Activated naive CD4-positive, alpha-beta T cell treated with anti-CD3 and anti-CD28 coated beads, Interleukin-2, amount 50 U/mL, for 24 hours (primary cell): ENCODE results near the gene CCDC57.
"Not testable (repeated sequence)": the region's sequence is repeated elsewhere in the genome, so short reads cannot be mapped to it uniquely, and the experiment has no call there.

ENCODE experiments used
- H3K27ac Mint-ChIP-seq: one replicate; pipeline ENCODE4 v1.8.0; 2021; ENCODE audit warnings: mild to moderate bottlenecking, mixed read lengths
- H3K27me3 Mint-ChIP-seq: one replicate; pipeline ENCODE4 v1.8.0; 2021; ENCODE audit warnings: mixed read lengths
- H3K36me3 Mint-ChIP-seq: one replicate; pipeline ENCODE4 v1.8.0; 2021; ENCODE audit warnings: mixed read lengths
- H3K4me1 Mint-ChIP-seq: one replicate; pipeline ENCODE4 v1.8.0; 2021; ENCODE audit warnings: mixed read lengths
- H3K4me3 Mint-ChIP-seq: one replicate; pipeline ENCODE4 v1.8.0; 2021; ENCODE audit warnings: mild to moderate bottlenecking, mixed read lengths
- H3K9me3 Mint-ChIP-seq: one replicate; pipeline ENCODE4 v1.8.0; 2021; ENCODE audit warnings: mixed read lengths

CCDC57 gene

DNA sequence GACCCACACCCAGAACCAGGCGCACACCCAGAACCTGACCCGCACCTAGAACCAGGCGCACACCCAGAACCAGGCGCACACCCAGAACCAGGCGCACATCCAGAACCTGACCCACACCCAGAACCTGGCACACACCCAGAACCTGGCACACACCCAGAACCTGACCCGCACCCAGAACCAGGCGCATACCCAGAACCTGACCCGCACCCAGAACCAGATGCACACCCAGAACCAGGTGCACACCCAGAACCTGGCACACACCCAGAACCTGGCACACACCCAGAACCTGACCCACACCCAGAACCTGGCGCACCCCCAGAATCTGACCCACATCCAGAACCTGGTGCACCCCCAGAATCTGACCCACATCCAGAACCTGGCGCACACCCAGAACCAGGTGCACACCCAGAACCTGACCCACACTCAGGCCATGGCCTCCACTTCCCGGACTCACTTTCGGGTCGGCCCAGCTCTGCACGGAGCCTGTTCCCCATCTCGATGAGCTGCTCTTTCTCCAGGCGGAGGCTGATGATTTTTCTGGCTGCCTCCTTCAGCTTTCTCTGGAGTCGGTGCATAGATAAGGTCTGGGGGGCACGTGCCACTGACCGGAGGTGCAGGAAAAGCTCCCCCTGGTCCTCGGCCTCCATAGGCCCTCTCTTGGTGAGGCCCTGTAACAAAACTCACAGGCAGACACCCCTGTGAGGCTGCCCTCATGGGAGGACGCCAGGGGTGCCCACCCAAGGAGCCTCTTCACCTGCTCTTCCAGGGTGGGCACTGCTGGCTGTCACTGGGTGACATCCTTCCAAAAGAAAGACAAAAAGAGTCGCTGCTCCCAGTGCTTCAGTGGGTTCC is 61.3 kb downstream of the CCDC57 start:
- H3K4me1 Mint-ChIP-seq = peaks cover 9% of the 10 kb centered on the region
- H3K27ac Mint-ChIP-seq = no peak overlapping the region
- no peaks in the 10 kb centered on the region for H3K9me3 Mint-ChIP-seq
- no peak overlapping the region for H3K4me3 Mint-ChIP-seq
- H3K36me3 Mint-ChIP-seq = peaks cover 6% of the 10 kb centered on the region
- H3K27me3 Mint-ChIP-seq = no peaks in the 10 kb centered on the region

DNA sequence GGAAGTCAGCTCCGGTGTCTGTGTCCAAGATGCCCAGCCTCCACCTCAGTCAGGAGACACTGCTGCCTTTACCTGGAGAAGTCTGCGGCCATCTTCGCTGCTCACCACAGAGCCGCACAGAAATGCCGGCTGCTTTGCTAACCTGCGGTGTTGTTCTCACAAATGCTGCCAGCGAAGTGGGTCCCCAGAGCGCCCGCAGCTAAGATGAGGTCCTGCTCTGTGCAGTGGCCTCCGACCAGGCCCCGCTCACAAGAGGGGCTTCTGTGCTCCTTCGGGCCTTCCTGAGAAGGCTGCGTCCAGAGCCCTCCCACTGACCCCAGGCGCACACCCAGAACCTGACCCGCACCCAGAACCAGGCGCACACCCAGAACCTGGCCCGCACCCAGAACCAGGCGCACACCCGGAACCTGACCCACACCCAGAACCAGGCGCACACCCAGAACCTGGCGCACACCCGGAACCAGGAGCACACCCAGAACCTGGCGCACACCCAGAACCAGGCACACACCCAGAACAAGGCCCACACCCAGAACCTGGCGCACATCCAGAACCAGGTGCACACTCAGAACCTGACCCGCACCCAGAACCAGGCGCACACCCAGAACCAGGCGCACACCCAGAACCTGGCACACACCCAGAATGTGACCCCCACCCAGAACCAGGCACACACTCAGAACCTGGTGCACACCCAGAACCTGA is 63.1 kb downstream of the CCDC57 start:
- no peak overlapping the region for H3K4me3 Mint-ChIP-seq
- H3K9me3 Mint-ChIP-seq = no peaks in the 10 kb centered on the region
- H3K36me3 Mint-ChIP-seq = peaks cover 6% of the 10 kb centered on the region
- H3K27me3 Mint-ChIP-seq = no peaks in the 10 kb centered on the region
- peaks cover 7% of the 10 kb centered on the region for H3K4me1 Mint-ChIP-seq
- H3K27ac Mint-ChIP-seq = no peak overlapping the region

DNA sequence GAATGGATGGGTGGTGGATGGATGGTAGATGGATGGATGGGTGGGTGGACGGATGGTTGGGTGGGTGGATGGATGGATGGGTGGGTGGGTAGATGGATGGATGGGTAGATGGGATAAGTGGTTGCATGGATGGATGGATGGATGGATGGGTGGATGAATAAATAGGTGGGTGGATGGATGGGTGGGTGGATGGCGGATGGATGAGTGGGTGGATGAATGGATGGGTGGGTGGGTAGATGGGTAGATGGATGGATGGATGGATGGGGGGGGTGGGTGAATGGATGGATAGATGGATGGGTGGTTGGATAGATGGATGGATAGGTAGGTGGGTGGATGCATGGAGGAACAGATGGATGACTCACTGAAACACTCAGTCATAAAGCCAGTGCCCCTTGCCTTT is 63.6 kb downstream of the CCDC57 start:
- Mint-ChIP-seq H3K9me3 (no peaks in the 10 kb centered on the region), H3K36me3 (peaks cover 6% of the 10 kb centered on the region), H3K27ac (no peak overlapping the region), H3K27me3 (no peaks in the 10 kb centered on the region), H3K4me3 (no peak overlapping the region), H3K4me1 (peaks cover 5% of the 10 kb centered on the region)

DNA sequence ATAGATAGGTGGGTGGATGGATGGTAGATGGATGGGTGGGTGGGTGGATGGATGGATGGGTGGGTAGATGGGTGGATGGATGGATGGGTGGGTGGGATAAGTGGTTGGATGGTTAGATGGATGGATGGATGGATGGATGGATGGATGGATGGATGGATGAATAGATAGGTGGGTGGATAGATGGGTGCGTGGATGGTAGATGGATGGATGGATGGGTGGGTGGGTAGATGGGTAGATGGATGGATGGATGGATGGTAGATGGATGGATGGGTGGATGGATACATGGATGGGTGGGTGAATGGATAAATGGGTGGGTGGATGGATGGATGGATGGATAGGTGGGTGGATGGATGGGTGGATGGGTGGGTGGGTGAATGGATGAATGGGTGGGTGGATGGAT is 64.6 kb downstream of the CCDC57 start:
- Mint-ChIP-seq H3K4me3 (no peak overlapping the region), H3K27ac (no peak overlapping the region), H3K9me3 (no peaks in the 10 kb centered on the region), H3K4me1 (peaks cover 4% of the 10 kb centered on the region), H3K27me3 (no peaks in the 10 kb centered on the region), H3K36me3 (peaks cover 6% of the 10 kb centered on the region)

DNA sequence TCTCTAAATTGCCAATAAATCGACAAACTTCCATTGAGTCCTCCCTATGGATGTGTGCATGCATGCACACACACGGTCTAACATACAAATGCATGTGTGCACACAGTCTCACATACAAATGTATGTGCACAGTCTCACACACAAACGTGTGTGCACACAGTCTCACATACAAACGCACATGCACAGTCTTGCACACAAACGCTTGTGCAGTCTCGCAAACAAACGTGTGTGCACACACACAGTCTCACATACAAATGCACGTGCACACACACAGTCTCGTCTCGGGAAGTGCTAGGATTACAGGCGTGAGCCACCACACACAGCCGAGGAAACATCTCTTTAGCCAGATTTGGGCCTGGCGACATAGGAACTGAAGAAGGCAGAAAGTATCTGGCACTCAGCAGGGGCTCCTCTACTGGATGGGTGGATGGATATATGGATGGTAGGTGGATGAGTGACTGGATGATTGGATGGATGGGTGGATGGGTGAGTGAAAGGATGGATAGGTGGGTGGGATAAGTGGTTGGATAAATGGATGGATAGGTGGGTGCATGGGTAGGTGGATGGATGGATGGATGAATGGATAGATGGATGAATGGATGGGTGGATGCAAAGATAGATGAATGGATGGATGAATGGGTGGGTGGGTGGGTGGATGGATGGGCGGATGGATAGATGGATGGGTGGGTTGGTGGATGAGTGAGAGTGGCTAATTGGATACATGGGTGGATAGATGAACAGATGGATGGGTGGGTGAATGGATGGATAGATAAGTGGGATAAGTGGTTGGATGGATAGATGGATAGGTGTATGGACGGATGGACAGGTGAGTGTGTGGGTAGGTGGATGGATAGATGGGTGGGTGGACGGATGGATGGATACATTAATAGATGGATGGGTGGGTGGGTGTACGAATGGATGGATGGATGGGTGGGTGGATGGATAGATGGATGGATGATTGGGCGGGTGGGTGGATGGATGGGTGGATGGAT is 65.7 kb downstream of the CCDC57 start:
- Mint-ChIP-seq H3K36me3 (peaks cover 7% of the 10 kb centered on the region), H3K27ac (peak overlapping the region; percentile 3), H3K27me3 (no peaks in the 10 kb centered on the region), H3K4me3 (no peak overlapping the region), H3K4me1 (peaks cover 5% of the 10 kb centered on the region), H3K9me3 (no peaks in the 10 kb centered on the region)

DNA sequence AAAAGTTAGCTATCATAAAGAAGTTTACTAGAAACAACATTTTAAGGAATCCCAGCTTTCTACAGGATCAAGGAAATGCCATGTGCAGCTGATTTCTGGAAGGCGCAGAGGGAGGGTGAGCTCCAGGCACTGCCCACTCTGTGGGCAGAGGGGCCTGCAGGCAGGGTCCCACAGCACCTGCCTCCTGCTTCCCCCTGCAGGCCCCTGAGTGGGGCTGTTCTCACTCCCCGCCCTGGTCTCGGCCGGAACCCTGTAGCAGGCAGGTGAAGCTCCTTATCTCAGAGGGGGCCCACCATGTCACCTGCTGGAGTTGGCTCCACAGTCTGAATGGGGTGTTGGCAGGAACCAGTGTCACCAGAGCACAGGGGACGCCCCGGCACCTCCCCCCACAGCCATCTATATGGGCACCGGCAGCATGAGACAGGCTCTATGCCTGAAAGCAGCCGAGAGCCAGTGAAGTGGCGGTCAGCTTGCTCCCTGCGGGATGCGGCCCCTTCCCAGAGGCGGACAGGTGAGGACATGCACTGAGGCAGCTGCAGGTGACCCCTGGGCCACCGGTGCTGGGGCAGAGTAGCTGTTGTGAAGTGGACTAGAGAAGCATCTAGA is 67.0 kb downstream of the CCDC57 start:
- peaks cover 9% of the 10 kb centered on the region for H3K36me3 Mint-ChIP-seq
- H3K27me3 Mint-ChIP-seq = no peaks in the 10 kb centered on the region
- H3K27ac Mint-ChIP-seq = no peak overlapping the region
- H3K4me1 Mint-ChIP-seq = peaks cover 5% of the 10 kb centered on the region
- H3K9me3 Mint-ChIP-seq = no peaks in the 10 kb centered on the region
- H3K4me3 Mint-ChIP-seq = no peak overlapping the region

DNA sequence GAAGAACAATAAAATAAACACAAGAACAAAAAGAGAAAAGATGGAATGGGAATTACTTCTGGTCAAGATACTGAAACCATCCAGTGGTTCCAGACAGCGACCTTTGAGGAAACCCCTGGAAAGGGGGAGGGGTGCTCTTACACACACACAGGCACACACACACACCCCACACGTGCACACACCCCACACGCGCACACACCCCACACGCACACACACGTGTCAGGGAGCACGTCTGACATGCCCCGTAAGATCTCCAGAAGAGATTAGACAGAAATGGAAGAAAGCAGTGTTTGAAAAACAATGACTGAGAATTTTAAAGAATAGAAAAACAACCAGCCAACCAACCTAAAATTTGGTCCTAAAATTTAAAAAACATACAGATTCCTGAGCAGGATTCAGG is 69.3 kb downstream of the CCDC57 start:
- Mint-ChIP-seq H3K9me3 (no peaks in the 10 kb centered on the region), H3K4me1 (peaks cover 5% of the 10 kb centered on the region), H3K4me3 (no peak overlapping the region), H3K27me3 (no peaks in the 10 kb centered on the region), H3K36me3 (peaks cover 9% of the 10 kb centered on the region), H3K27ac (no peak overlapping the region)

DNA sequence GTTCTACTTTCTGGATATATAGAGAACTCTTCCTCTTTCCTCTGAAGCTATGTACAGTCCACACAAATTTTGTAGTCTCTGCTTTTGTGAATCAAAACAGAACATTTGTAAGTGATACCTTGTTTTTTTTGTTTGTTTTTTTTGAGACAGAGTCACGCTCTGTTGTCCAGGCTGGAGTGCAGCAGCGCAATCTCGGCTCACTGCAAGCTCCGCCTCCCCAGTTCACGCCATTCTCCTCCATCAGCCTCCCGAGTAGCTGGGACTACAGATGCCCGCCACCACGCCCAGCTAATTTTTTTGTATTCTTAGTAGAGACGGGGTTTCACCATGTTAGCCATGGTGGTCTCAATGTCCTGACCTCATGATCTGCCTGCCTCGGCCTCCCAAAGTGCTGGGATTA is 72.7 kb downstream of the CCDC57 start:
- H3K36me3 Mint-ChIP-seq, H3K9me3 Mint-ChIP-seq, H3K27me3 Mint-ChIP-seq, H3K4me1 Mint-ChIP-seq, H3K4me3 Mint-ChIP-seq, H3K27ac Mint-ChIP-seq: not testable (repeated sequence)

DNA sequence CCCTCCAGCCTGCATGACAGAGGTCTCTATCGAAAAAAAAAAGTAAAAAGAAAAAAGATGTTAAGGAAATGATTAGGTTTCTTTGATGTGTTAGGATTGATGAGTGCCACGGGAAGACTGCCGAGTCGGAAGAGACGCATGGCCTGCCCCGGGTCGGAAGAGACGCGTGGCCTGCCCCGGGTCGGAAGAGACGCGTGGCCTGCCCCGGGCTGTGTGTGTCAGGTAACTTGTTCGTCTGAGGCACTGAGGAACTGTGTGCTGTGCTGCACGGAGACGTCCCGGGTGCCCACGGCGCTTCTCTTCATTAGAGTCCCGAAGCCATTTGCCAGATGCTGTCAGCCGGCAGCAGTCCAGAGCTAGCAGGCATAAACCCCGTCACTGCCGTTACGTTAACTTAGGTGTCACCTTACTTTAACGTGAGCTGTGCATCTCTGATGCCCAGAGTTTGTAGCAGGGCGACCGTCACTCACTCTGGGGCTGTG is 74.1 kb downstream of the CCDC57 start:
- H3K27ac Mint-ChIP-seq = no peak overlapping the region

DNA sequence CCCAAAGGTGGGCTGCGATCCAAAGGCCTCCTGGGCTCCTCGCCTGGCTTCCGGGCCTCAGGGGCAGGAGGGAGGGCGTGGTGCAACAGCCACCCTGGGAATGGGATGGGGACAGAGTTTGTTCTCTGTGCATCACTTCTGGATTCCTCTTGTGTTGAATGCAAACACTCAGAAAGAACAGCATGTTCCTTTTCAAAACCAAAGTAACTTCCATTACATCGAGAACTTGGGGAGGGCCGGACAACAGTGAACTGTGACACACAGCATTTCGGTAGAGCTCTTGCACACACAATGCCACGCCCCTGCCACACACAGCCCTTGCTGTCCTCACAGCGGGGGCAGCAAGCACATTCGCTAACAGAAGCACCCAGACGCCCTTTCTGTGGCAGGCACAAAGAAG is 78.5 kb downstream of the CCDC57 start:
- peaks cover 2% of the 10 kb centered on the region for H3K36me3 Mint-ChIP-seq
- H3K27ac Mint-ChIP-seq = no peak overlapping the region
- peaks cover 7% of the 10 kb centered on the region for H3K4me1 Mint-ChIP-seq
- H3K4me3 Mint-ChIP-seq = no peak overlapping the region
- H3K27me3 Mint-ChIP-seq = no peaks in the 10 kb centered on the region
- H3K9me3 Mint-ChIP-seq = no peaks in the 10 kb centered on the region

More for the DNA sequence above, 74.1 kb downstream of the CCDC57 start:
- H3K27me3 Mint-ChIP-seq = no peaks in the 10 kb centered on the region
- H3K4me1 Mint-ChIP-seq = peaks cover 5% of the 10 kb centered on the region
- no peaks in the 10 kb centered on the region for H3K9me3 Mint-ChIP-seq
- H3K4me3 Mint-ChIP-seq = no peak overlapping the region
- H3K36me3 Mint-ChIP-seq = peaks cover 2% of the 10 kb centered on the region

DNA sequence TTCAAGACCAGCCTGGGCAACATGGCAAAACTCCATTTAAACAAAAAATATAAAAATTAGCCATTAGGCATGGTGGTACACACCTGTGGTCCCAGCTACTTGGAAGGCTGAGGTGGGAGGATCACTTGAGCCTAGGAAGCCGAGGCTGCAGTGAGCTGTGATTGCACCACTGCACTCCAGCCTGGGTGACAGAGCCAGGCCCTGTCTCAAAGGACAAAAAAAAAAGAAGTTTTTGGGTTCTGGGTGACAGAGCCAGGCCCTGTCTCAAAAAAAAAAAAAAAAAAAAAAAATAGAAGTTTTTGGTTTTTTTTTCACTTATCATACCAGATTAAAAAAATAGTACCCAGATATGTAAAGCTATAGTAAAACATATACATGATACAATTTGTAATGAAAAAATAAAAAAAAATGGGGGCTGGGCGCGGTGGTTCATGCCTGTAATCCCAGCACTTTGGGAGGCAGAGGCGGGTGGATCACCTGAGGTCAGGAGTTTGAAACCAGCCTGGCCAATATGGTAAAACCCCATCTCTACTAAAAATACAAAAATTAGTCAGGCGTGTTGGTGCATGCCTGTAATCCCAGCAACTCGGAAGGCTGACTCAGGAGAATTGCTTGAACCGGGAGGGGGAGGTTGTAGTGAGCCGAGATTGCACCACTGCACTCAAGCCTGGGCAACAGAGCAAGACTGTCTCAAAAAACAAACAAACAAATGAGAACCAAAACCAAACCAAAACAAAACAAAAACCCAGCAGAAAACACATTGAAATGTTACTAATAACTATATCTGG is 79.3 kb downstream of the CCDC57 start:
- not testable (repeated sequence) for H3K4me3 Mint-ChIP-seq, H3K27ac Mint-ChIP-seq, H3K36me3 Mint-ChIP-seq, H3K27me3 Mint-ChIP-seq, H3K9me3 Mint-ChIP-seq
- H3K4me1 Mint-ChIP-seq = peaks cover 13% of the 10 kb centered on the region

DNA sequence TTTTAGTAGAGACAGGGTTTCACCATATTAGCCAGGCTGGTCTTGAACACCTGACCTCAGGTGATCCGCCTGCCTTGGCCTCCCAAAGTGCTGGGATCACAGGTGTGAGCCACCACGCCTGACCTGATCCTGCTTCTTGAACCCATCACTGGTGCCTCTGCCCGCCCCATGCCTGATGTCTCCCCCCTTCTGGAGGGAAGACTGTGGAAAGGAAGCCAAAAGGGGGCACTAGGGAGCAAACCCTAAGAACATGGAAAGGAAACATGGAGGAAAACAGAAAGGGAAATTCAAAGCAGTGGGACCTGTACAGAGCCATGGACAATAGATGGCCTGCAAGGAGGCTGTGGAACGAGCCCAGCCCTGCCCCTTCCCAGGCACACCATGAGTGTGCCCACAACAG is 83.5 kb downstream of the CCDC57 start:
- H3K4me3 Mint-ChIP-seq = no peak overlapping the region
- no peak overlapping the region for H3K27ac Mint-ChIP-seq
- no peaks in the 10 kb centered on the region for H3K9me3 Mint-ChIP-seq
- no peaks in the 10 kb centered on the region for H3K27me3 Mint-ChIP-seq
- peaks cover 6% of the 10 kb centered on the region for H3K36me3 Mint-ChIP-seq
- peaks cover 54% of the 10 kb centered on the region for H3K4me1 Mint-ChIP-seq

DNA sequence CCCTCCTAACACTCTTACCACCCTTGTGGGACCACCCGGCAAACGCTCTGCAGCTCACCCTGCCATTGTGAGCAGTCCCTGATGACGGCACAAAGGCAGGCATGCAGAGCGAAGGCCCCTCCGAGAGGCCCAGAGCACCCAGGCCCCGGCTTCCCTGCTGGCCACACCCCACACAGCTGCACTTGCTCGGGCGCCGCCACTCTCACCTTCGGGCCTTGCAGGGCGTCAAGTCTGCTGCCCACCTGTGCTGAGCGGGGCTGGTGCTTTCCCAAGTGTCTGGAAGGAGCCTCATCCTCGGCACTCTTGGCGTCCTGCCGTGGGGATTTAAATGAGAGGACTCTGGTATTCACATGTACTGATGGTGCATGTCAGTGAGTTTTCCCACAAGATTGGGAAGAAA is 84.4 kb downstream of the CCDC57 start:
- Mint-ChIP-seq H3K27me3 (no peaks in the 10 kb centered on the region), H3K4me3 (no peak overlapping the region), H3K9me3 (no peaks in the 10 kb centered on the region), H3K4me1 (peaks cover 62% of the 10 kb centered on the region), H3K27ac (peak overlapping the region; percentile 51), H3K36me3 (peaks cover 6% of the 10 kb centered on the region)

DNA sequence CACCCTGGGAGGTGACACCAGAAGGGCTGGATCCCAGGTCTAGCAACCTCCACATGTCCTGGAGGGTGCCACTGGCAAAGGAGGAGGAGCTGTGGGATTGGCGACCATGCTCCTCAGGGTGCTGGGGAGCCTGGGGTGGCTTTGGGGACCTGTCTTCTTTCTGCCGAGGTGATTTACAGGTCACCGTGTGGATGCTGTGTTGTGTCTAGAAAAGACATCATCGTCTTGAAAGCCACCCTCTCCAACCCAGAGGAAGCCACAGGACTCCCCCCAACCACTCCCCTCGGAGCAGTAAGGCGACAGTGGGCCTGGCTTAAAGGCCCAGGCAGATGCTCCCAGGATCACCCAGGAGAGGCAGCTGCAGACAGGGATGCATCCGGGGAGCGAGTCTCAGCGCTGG is 84.9 kb downstream of the CCDC57 start:
- Mint-ChIP-seq H3K27ac (peak overlapping the region; percentile 51), H3K9me3 (no peaks in the 10 kb centered on the region), H3K4me3 (peak overlapping the region; percentile 51), H3K4me1 (peaks cover 66% of the 10 kb centered on the region), H3K36me3 (peaks cover 6% of the 10 kb centered on the region), H3K27me3 (no peaks in the 10 kb centered on the region)

DNA sequence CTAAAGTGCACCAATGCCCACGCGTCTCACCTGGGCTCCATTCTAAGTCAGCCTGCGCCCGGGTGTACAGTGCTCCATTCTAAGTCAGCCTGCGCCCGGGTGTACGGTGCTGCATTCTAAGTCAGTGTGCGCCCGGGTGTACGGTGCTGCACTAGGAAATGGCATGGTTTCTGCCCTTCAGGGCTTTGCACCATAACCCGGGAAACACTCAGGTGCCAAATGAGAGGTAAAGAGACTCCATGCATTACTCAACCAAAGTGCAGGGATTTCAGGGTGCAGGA is 85.4 kb downstream of the CCDC57 start:
- Mint-ChIP-seq H3K36me3 (peaks cover 6% of the 10 kb centered on the region), H3K4me1 (peaks cover 70% of the 10 kb centered on the region), H3K4me3 (peak overlapping the region; percentile 51), H3K9me3 (no peaks in the 10 kb centered on the region), H3K27me3 (no peaks in the 10 kb centered on the region), H3K27ac (peak overlapping the region; percentile 98)
